Esophagus (tissue), 2 donors: ENCODE data around the gene DOCK2. TPM values are rescaled to one million over a fixed set of nuclear protein-coding genes. Genes with fewer than 3 reads are reported as not detected.

ENCODE experiments used
- H3K27ac ChIP-seq, 2 donors: one replicate each; pipeline ENCODE4 v1.5.1; 2013; ENCODE audit warnings: low read depth in 2 of 2, mild to moderate bottlenecking in 2 of 2, inconsistent platforms in 1 of 2, low read length in 1 of 2, moderate library complexity in 1 of 2
- H3K27me3 ChIP-seq, 2 donors: one replicate each; pipeline ENCODE4 v1.6.1; 2013; ENCODE audit warnings: low read length in 2 of 2, control low read depth in 1 of 2, mild to moderate bottlenecking in 1 of 2; ENCODE audit not compliant: insufficient read depth in 2 of 2, control insufficient read depth in 1 of 2
- H3K36me3 ChIP-seq, 2 donors: one replicate each; pipeline ENCODE4 v1.6.1; 2013; ENCODE audit warnings: low read length in 1 of 2; ENCODE audit not compliant: control insufficient read depth in 2 of 2, insufficient read depth in 2 of 2
- H3K4me1 ChIP-seq, 2 donors: one replicate each; pipeline ENCODE4 v1.6.1; 2013; ENCODE audit warnings: low read length in 1 of 2; ENCODE audit not compliant: control insufficient read depth in 2 of 2, insufficient read depth in 2 of 2
- H3K4me3 ChIP-seq, 2 donors: one replicate each; pipeline ENCODE4 v1.5.1; 2013; ENCODE audit warnings: low read length in 2 of 2, mild to moderate bottlenecking in 2 of 2, low read depth in 1 of 2, moderate library complexity in 1 of 2
- H3K9me3 ChIP-seq, 2 donors: one replicate each; pipeline ENCODE4 v1.6.1; 2013; ENCODE audit warnings: mild to moderate bottlenecking in 2 of 2, low read depth in 1 of 2, low read length in 1 of 2, moderate library complexity in 1 of 2; ENCODE audit not compliant: control insufficient read depth in 2 of 2, insufficient read depth in 1 of 2
- WGBS, 2 donors: extraction: QIAGEN DNeasy Blood & Tissue Kit; methylation state at CpG; one replicate each; pipeline ENCODE4 v1.1.7; 2013; 5-methylcytosine and 5-hydroxymethylcytosine counted together
- polyA plus RNA-seq, 2 donors: library from polyadenylated mRNA; stranded (reverse); fragments of 200-250 nt; gene quantifications; one replicate each; pipeline ENCODE4 v1.2.3, GENCODE V29; 2013
- donor health status: healthy with polysubstance abuse.
- donor health status: Bipolar disorder and iron deficiency.

Gene DOCK2
- polyA plus RNA-seq, 2 donors, result 0.86 to 1.2 TPM

GRCh38 chr5:169864483-169864882 lies 227.4 kb downstream of the DOCK2 start:
- 77 to 86% methylated on average over 1 of the region's 1 CpG for WGBS, 2 donors
- Histone ChIP-seq H3K4me3 (no peak overlapping the region), H3K4me1 (no peaks in the 10 kb centered on the region), H3K27me3 (no peaks in the 10 kb centered on the region), H3K9me3 (no peaks in the 10 kb centered on the region), H3K36me3 (no peaks in the 10 kb centered on the region), H3K27ac (no peak overlapping the region)

DNA sequence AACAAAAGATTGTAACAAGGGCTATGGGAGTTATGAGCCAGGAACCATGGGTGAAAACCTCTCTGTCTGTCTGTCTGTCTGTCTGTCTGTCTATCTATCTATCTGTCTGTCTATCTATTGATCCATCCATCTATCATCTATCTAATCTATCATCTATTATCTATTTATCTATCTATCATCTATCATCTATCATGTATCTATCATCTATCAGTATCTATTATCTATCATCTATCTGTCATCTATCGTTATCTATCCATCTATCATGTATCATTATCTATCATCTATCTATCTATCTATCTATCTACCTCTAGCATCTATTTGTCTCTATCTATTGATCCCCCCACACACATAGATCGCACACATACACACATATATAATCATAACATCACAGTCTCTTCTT lies 230.3 kb downstream of the DOCK2 start:
- Histone ChIP-seq H3K4me1 (no peaks in the 10 kb centered on the region), H3K4me3 (no peak overlapping the region), H3K27ac (no peak overlapping the region), H3K27me3 (no peaks in the 10 kb centered on the region), H3K9me3 (no peaks in the 10 kb centered on the region), H3K36me3 (no peaks in the 10 kb centered on the region)
- WGBS, 2 donors, result 87 to 94% methylated on average over 2 of the region's 2 CpGs

GRCh38 chr5:169869066-169869465 lies 232.0 kb downstream of the DOCK2 start:
- no peaks in the 10 kb centered on the region for H3K27me3 ChIP-seq
- H3K27ac ChIP-seq, result no peak overlapping the region
- H3K4me1 ChIP-seq, result no peaks in the 10 kb centered on the region
- no peaks in the 10 kb centered on the region for H3K36me3 ChIP-seq
- 89% methylated on average over 3 of the region's 3 CpGs for WGBS, 2 donors
- H3K4me3 ChIP-seq, result no peak overlapping the region
- H3K9me3 ChIP-seq, result no peaks in the 10 kb centered on the region

DNA sequence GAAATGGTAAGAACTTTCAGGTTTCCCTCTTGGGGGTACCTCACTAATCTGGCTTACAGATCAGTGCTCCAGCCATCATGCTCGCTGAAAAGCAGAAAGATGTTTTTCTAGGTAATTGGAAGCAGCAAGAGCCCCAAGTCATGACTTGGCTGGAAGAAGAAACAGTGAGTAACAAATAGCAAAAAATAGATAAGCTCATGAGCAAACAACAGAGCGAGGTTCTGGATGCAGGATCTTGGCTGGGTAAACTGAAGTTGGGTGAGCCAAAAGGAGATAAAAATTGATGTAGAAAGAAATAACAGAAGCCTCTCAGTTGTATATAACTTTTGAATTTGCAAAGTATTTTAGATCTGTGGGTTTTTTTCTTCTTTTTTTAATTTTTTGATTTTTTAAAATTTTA lies 233.1 kb downstream of the DOCK2 start:
- no peaks in the 10 kb centered on the region for H3K27me3 ChIP-seq
- H3K4me1 ChIP-seq, result no peaks in the 10 kb centered on the region
- no peaks in the 10 kb centered on the region for H3K36me3 ChIP-seq
- 46 to 59% methylated on average over 2 of the region's 2 CpGs for WGBS, 2 donors
- no peak overlapping the region for H3K4me3 ChIP-seq
- no peaks in the 10 kb centered on the region for H3K9me3 ChIP-seq
- no peak overlapping the region for H3K27ac ChIP-seq

- H3K27ac ChIP-seq, result no peak overlapping the region
- no peaks in the 10 kb centered on the region for H3K9me3 ChIP-seq
- H3K4me1 ChIP-seq, result no peaks in the 10 kb centered on the region
- no peaks in the 10 kb centered on the region for H3K27me3 ChIP-seq
- H3K4me3 ChIP-seq, result no peak overlapping the region
- no peaks in the 10 kb centered on the region for H3K36me3 ChIP-seq
- 79 to 85% methylated on average over 5 of the region's 5 CpGs for WGBS, 2 donors
Measured at GRCh38 chr5:169871826-169872490, 234.9 kb downstream of the DOCK2 start.

DNA sequence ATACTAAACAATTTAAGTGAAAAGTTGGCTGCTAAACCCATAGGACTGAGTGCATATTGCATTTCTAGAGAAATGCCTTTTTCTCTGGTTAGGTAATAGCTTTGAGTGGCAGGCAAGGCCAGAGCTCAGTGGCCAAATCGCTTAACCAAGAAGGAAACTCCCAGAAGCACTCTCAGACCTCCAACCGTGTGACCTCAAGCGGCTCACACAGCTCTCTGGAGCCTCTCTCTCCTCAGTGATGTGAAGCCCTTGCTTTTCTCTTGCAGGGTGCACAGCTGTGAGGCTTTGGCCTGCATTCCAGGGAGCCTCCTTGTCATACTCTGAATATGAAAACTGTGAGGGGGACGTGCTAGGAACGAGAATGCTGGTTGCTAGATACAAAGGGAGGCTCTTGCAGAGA lies 236.6 kb downstream of the DOCK2 start:
- H3K4me3 ChIP-seq, result no peak overlapping the region
- H3K27ac ChIP-seq, result no peak overlapping the region
- H3K9me3 ChIP-seq, result no peaks in the 10 kb centered on the region
- 64 to 73% methylated on average over 5 of the region's 5 CpGs for WGBS, 2 donors
- H3K36me3 ChIP-seq, result no peaks in the 10 kb centered on the region
- no peaks in the 10 kb centered on the region for H3K27me3 ChIP-seq
- H3K4me1 ChIP-seq, result no peaks in the 10 kb centered on the region

DNA sequence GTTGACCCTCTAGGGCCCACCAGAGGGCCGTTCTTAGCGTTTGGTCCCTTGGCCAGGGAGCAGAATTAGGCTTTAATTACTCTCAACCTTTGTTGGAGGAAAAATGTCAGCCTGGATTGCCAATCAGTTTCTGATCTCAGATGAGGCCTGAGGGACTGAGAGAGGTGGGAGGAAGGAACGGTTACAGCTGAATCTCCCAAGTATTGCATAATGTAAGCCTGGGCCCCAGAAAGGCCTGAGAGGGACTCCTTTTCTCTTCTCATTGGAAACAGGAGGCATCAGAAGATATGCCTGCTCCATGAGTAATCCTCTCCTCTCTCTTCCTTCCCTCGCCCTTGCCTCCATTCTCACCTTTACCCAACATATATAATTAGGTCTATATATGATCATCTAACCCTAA lies 237.5 kb downstream of the DOCK2 start:
- no peaks in the 10 kb centered on the region for H3K4me1 ChIP-seq
- no peak overlapping the region for H3K27ac ChIP-seq
- 75 to 79% methylated on average over 4 of the region's 4 CpGs for WGBS, 2 donors
- no peaks in the 10 kb centered on the region for H3K36me3 ChIP-seq
- H3K9me3 ChIP-seq, result no peaks in the 10 kb centered on the region
- H3K4me3 ChIP-seq, result no peak overlapping the region
- H3K27me3 ChIP-seq, result no peaks in the 10 kb centered on the region

DNA sequence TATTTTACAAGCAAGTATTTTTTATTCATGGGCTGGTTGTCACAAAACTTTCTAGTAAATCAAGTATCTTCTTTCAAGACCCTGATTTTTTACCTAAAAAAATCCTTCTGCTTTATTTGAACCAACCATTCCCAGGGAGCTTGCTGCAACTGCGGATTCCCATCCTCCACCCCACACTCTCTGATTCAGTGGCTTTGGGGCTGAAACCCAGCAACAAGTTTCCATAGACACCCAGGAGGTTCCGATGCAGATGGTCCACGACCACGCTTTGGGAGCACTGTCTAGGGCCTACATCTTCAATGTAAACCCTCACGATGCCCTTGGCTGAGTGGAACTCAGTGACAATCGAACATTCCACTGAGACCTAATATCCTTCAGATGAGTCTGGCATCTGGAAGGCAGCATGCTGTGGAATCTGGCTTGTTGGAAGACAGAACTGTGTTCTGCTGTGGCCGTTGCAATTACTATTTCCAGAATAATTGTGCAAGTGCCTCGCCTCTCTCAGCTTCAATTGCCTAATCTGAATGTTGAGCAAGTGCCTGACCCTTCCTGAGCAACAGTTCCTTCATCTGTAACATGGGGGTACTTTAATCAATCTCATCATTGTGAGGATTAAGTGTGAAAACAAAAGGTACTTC lies 238.1 kb downstream of the DOCK2 start:
- Histone ChIP-seq H3K27me3 (no peaks in the 10 kb centered on the region), H3K4me1 (no peaks in the 10 kb centered on the region), H3K36me3 (no peaks in the 10 kb centered on the region), H3K9me3 (no peaks in the 10 kb centered on the region), H3K4me3 (no peak overlapping the region), H3K27ac (no peak overlapping the region)
- WGBS, 2 donors, result 78 to 81% methylated on average over 8 of the region's 8 CpGs

DNA sequence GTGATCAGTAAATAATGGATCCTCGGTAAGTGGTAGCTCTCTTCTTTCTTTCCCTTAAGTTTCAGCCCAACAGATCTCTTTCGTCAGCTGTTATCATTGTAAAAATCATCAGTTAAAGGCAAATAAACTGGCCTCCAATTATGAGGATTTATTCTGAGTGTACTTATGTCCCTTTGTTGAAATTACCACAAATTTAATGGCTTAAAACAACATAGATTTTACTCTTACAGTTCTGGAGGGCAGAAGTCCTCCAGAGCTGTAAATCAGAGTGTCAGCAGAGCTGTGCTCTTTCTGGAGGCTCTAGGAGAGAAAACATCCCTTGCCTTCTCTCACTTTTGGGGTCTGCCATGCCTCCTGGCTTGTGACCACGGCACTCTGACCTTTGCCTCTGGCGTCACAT lies 238.7 kb downstream of the DOCK2 start:
- H3K36me3 ChIP-seq, result no peaks in the 10 kb centered on the region
- no peaks in the 10 kb centered on the region for H3K27me3 ChIP-seq
- no peaks in the 10 kb centered on the region for H3K9me3 ChIP-seq
- no peaks in the 10 kb centered on the region for H3K4me1 ChIP-seq
- H3K4me3 ChIP-seq, result no peak overlapping the region
- H3K27ac ChIP-seq, result no peak overlapping the region
- 57 to 83% methylated on average over 4 of the region's 4 CpGs for WGBS, 2 donors

DNA sequence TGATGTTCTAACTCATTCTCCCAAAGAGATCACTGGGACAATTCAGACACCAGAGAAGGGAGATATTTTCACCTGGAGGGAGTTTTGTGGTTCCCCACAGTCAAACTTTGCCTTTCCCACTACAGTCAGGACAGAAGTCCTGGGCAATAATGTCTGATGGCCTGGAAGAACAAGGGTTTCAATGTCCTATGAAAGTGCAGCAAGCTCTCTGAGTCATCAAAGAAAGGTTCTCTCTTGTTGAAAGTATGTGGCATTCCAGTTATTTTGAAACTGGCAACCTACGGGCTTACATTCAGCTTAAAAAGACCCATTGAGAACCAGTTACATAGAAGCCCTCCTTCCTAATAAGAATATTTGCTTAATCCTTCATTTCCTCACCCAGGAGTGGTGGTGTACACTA lies 239.3 kb downstream of the DOCK2 start:
- WGBS, 2 donors, result 68 to 79% methylated on average over 1 of the region's 1 CpG
- H3K36me3 ChIP-seq, result no peaks in the 10 kb centered on the region
- H3K27ac ChIP-seq, result no peak overlapping the region
- no peaks in the 10 kb centered on the region for H3K27me3 ChIP-seq
- no peaks in the 10 kb centered on the region for H3K9me3 ChIP-seq
- H3K4me1 ChIP-seq, result no peaks in the 10 kb centered on the region
- no peak overlapping the region for H3K4me3 ChIP-seq
